Stimulated activated naive CD8-positive, alpha-beta T cell treated with anti-CD3 and anti-CD28 coated beads, Interleukin-15, amount 100 ng/mL, for 72 hours (primary cell): Measurements from ENCODE around the gene RHOBTB1.
"Not testable (repeated sequence)": the region's sequence is repeated elsewhere in the genome, so short reads cannot be mapped to it uniquely, and the experiment has no call there.

Experiments
- ATAC-seq: fragments of 150-1000 bp; cut with Tn5 transposase; 2 replicates; pipeline ENCODE4 v1.10.0; 2021; ENCODE audit warnings: mild to moderate bottlenecking, moderate library complexity
- DNase-seq, 2 donors: peaks; one replicate each; pipeline ENCODE4 v3.0.0; 2021 to 2022
- H3K27ac Mint-ChIP-seq, 2 donors: one replicate each; pipeline ENCODE4 v1.8.0; 2022; ENCODE audit warnings: mild to moderate bottlenecking in 2 of 2, mixed read lengths in 2 of 2, moderate library complexity in 2 of 2
- H3K27me3 Mint-ChIP-seq: one replicate; pipeline ENCODE4 v1.8.0; 2022; ENCODE audit warnings: mixed read lengths
- H3K4me1 Mint-ChIP-seq: one replicate; pipeline ENCODE4 v1.8.0; 2022; ENCODE audit warnings: mild to moderate bottlenecking, mixed read lengths
- H3K4me3 Mint-ChIP-seq, 2 donors: one replicate each; pipeline ENCODE4 v1.8.0; 2022; ENCODE audit warnings: mild to moderate bottlenecking in 2 of 2, mixed read lengths in 2 of 2, moderate library complexity in 1 of 2
- H3K9me3 Mint-ChIP-seq, 2 donors: one replicate each; pipeline ENCODE4 v1.8.0; 2022; ENCODE audit warnings: mixed read lengths in 2 of 2

RHOBTB1 gene

DNA sequence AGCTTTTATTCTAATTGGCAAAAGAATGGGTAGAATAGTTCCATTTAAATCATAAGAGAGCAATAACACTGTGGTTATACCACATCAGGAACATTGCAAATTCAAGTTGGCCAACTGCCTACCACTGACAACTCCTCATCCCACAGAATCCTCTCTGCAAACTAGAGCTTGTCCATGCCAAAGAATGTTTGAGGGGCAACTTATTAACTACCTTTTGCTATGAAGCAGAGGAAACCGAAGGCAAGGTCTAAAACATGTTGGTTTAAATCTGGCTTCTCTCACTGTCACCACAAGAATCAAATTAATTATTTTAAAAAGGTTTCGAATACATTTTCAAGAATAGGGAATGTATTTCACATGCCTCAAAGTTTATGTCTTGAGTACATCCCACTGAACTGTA is 36.0 kb downstream of the RHOBTB1 start:
- DNase-seq (no peak), ATAC-seq (no peak)
- Mint-ChIP-seq H3K4me1 (peaks cover 10% of the 10 kb centered on the region), H3K27me3 (peaks cover 13% of the 10 kb centered on the region), H3K4me3 (no peak overlapping the region), H3K27ac (no peak overlapping the region), H3K9me3 (peaks cover 4 to 19% of the 10 kb centered on the region in 2 donors)

DNA sequence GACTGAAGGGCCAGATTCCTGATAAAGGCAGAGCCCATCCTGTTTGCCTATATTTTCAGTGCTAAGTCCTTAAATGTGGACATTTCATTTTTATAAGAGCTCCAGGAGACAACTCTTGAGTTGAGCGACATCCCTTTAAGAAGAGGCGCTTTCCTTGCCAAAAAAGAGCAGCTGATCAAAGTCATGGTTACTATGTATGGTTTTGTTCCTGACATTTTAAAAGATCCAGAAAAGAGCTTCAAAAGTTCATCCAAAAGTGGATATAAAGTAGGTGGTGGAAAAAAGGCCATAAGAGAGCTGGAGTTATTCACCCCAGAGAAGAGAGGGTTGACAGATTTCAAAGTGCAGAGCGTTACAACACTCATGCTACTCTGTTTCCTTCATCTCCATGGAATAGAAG is 36.7 kb downstream of the RHOBTB1 start:
- peaks cover 13% of the 10 kb centered on the region for H3K27me3 Mint-ChIP-seq
- peaks cover 10% of the 10 kb centered on the region for H3K4me1 Mint-ChIP-seq
- no peak overlapping the region for H3K4me3 Mint-ChIP-seq
- H3K9me3 Mint-ChIP-seq = peaks cover 4 to 19% of the 10 kb centered on the region in 2 donors
- DNase-seq (no peak), ATAC-seq (no peak)
- no peak overlapping the region for H3K27ac Mint-ChIP-seq

DNA sequence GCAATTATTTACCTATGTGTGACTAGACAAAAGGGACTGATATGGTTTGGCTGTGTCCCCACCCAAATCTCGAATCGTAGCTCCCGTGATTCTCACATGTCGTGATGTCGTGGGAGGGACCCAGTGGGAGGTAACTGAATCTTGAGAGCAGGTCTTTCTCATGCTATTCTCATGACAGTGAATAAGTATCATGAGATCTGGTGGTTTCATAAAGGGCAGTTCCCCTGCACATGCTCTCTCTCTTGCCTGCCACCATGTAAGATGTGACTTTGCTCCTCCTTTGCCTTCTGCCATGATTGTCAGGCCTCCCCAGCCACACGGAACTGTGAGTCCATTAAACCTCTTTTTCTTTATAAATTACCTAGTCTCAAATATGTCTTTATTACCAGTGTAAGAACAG is 37.2 kb downstream of the RHOBTB1 start:
- not testable (repeated sequence) for H3K4me1 Mint-ChIP-seq, H3K27ac Mint-ChIP-seq, H3K4me3 Mint-ChIP-seq, ATAC-seq, DNase-seq
- Mint-ChIP-seq H3K9me3 (peaks cover 4 to 19% of the 10 kb centered on the region in 2 donors), H3K27me3 (peaks cover 13% of the 10 kb centered on the region)

DNA sequence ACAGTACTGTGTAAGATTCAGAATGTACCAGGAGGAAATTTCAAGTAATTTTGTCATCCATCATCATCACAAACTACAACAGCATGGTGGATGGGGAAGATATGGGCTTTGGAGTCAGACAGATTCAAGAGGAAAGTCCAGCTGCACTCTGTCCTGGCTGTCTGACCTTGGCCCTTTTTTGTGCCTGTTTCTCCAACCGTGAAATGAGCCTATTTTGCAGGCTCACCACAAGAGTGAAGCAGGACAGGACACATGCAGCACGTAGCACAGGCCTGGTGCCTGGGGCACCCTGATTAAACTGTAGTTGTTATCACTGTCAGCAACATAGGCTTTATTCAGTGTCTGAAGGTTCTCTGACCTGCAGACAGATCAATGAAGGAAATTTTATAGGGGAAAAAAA is 37.6 kb downstream of the RHOBTB1 start:
- DNase-seq (no peak), ATAC-seq (no peak)
- Mint-ChIP-seq H3K4me3 (no peak overlapping the region), H3K4me1 (peaks cover 10% of the 10 kb centered on the region), H3K9me3 (peaks cover 4 to 19% of the 10 kb centered on the region in 2 donors), H3K27me3 (peaks cover 11% of the 10 kb centered on the region), H3K27ac (no peak overlapping the region)

DNA sequence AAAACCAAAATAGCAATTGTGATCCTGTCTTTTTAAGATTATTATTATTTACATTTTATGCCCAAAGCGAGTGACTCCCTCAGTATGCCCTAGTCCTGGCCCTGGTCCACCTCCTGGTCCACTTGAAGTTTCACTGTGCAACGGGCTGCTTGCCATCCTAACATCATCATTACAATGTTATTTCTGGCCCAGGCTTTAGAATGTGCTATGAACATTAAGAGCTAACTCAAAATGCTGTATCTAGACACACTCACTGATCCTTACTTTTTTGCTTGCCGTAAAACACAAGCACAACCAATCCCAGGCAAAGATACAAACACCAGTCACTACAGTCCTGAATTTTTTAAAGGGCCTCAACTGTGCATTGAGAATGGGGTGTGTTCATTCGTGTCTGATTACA is 38.4 kb downstream of the RHOBTB1 start:
- ATAC-seq (no peak), DNase-seq (no peak)
- peaks cover 2% of the 10 kb centered on the region for H3K4me1 Mint-ChIP-seq
- H3K27ac Mint-ChIP-seq = no peak overlapping the region
- peaks cover 4 to 19% of the 10 kb centered on the region in 2 donors for H3K9me3 Mint-ChIP-seq
- H3K27me3 Mint-ChIP-seq = peaks cover 2% of the 10 kb centered on the region
- H3K4me3 Mint-ChIP-seq = no peak overlapping the region

DNA sequence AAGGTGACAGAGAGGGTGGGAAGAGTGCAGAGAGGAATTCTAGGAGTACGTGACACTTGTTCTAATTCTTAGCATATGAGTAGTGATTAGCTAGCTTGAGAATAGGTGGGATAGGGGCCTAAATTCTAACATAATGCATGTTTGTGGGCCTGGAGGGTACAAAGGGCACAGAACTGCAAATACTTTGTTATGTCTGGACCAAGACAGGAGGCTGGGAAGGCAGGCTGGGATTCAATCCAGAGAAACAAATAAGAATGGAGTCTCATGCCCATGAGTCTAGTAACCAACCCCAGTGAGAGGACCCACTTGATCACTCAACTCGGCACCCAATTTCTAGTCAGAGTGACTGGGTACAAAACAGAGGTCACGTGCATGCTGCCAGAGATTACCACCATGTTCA is 40.9 kb downstream of the RHOBTB1 start:
- Mint-ChIP-seq H3K9me3 (peaks cover 4 to 19% of the 10 kb centered on the region in 2 donors), H3K27me3 (no peaks in the 10 kb centered on the region), H3K4me1 (no peaks in the 10 kb centered on the region), H3K4me3 (no peak overlapping the region), H3K27ac (no peak overlapping the region)
- ATAC-seq (no peak), DNase-seq (no peak)

DNA sequence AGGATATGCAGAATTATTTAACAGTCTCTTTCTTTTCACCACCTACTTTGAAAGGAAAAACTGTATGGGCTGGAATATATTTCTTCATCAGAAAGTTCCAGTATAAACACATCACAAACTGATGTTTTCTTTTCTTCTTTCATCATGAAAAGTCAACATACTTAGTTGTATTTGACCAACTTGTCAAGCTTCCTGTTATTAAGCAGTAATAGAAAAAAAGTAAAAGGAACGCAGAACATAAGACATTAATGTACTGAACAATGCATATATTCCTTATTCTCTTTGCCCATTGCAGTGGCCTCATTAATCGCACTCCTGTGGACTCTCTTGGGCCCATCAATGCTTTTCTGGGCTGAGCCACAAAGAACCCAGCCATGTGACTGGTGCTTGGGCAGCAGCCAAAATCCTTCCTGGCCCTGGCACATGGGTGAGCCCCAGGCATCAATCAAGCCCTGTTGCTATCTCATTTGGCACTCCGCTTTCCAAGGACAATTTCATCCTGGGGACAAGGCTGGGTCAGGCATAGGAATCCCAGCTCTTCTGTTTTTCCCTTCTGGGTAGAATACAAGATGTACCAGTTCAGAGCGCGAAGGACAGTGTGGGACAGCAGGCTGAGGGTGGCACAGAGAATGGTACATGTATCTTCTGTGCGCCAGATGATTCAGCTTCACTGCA is 42.3 kb downstream of the RHOBTB1 start:
- no peak for ATAC-seq
- Mint-ChIP-seq H3K9me3 (peaks cover 0 to 9% of the 10 kb centered on the region in 2 donors), H3K4me3 (no peak overlapping the region), H3K27ac (no peak overlapping the region), H3K27me3 (no peaks in the 10 kb centered on the region), H3K4me1 (no peaks in the 10 kb centered on the region)
- no peak for DNase-seq

DNA sequence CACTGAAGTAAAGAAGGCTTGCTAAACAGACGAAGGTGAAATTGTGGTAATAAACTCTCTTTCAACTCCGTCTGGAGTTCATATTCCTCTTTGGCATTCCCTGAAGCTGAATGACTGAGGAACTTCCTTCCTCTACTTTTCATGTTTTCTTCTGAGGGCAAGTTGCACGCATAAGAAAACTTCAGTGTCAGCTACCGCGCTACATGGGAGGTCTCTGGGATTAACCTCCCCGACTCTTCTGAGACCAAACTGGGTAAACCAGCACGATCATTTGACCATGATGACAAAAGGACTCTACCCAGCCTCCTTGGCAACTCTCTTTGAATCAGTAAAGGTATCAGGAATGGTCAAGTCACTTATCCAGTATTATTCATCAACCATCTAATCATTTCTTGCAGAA is 44.7 kb downstream of the RHOBTB1 start:
- Mint-ChIP-seq H3K27ac (no peak overlapping the region), H3K4me3 (no peak overlapping the region), H3K4me1 (no peaks in the 10 kb centered on the region), H3K27me3 (no peaks in the 10 kb centered on the region), H3K9me3 (no peaks in the 10 kb centered on the region)
- no peak for DNase-seq
- ATAC-seq = no peak

DNA sequence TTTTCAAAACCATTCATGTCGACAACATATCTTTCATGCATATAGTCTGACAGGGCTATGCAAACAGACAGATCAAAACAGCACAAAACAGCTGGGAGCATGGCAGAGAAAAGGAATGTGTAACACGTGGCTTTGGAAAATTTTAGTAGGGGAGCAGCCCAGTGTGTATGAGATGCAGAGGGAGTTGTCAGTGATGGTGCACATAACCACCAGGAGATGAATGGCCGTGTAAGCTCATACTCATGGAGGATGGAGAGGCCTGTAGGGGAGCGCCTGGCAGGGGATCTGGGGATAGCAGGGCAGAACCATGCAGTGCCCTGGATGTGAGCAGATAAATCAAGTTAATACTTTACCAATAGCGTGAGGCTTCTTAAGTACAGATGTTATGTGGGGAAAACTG is 45.7 kb downstream of the RHOBTB1 start:
- H3K4me3 Mint-ChIP-seq = no peak overlapping the region
- no peak for ATAC-seq

DNA sequence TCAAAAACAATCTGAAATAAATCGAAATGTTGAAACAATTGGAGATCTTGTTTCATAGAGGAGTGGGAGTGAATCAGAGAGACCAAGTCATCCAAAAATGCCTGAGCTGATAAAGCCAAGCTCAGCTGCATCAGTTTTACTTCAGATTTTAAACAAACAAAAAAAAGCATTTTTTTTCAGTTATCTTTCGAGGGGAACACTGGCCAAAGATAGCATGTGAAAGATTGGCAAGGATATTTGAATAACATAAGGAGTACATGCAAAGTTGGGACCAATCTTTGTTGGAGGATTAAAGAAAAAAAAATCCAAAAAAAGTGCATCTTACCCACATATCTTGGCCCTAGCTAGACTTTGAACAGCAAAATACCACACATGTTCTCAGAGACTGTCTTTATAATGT is 47.2 kb downstream of the RHOBTB1 start:
- no peak for ATAC-seq
- no peaks in the 10 kb centered on the region for H3K9me3 Mint-ChIP-seq
- H3K27ac Mint-ChIP-seq = no peak overlapping the region
- no peaks in the 10 kb centered on the region for H3K4me1 Mint-ChIP-seq
- H3K4me3 Mint-ChIP-seq = no peak overlapping the region
- peaks cover 10% of the 10 kb centered on the region for H3K27me3 Mint-ChIP-seq
- no peak for DNase-seq

More for the DNA sequence above, 45.7 kb downstream of the RHOBTB1 start:
- no peaks in the 10 kb centered on the region for H3K9me3 Mint-ChIP-seq
- no peaks in the 10 kb centered on the region for H3K4me1 Mint-ChIP-seq
- no peak for DNase-seq
- peaks cover 4% of the 10 kb centered on the region for H3K27me3 Mint-ChIP-seq
- no peak overlapping the region for H3K27ac Mint-ChIP-seq

DNA sequence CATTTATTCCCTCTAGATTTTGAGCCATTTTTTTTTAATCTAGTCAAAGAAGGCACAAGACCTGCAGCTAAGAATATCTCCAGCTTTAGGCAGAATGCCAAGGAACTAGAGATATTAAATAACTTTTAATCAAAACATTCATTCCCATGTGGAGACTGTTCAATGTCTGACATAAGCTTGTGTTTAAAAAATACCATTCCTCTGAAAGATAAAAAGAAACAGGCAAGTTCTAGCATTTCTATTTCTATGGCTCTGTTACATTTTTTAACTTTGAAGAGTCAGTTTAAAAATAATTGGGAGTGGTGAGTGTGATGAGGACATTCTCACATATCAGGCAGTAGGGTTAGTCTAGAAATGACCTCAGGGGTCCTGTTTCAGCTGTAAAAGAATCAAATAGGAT is 48.0 kb downstream of the RHOBTB1 start:
- no peak for ATAC-seq
- DNase-seq = no peak
- H3K4me1 Mint-ChIP-seq = no peaks in the 10 kb centered on the region
- H3K4me3 Mint-ChIP-seq = no peak overlapping the region
- no peak overlapping the region for H3K27ac Mint-ChIP-seq
- H3K9me3 Mint-ChIP-seq = no peaks in the 10 kb centered on the region
- H3K27me3 Mint-ChIP-seq = peaks cover 10% of the 10 kb centered on the region

DNA sequence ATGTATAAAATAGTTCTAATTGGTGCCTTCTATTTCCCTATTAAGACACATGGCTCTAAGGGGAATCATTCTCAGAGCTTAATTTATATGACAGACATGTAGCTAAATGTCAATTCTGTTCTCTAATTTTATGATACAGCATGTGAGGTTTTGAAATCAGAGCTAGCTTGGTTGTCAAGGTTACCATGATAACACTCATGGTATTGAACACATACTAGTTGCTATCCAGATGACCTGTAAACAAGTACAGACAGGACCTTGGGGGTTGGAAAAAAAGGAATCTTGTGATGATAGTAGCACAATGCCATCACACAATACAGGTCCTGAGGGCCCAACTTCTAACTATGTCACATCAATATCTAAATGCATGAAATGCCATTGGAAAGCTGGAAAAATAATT is 49.2 kb downstream of the RHOBTB1 start:
- H3K9me3 Mint-ChIP-seq = no peaks in the 10 kb centered on the region
- ATAC-seq = no peak

DNA sequence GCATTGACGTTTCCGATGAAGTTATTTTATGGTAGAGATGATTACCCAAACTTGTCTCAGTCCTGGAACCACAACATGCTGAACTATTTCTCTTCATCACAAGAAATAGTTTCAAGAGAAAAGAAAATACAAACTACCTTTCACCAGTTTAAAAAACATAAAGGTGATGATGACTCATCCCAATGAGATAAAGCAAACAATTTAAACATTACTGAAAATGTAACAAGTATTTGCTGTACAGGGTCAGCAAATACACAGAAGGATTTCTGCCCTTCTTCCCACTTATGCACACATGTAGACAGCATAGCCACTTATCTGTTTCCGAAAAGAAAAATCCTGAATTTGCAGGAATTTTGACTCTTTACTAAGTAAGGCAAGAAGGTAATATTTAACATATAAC is 50.8 kb downstream of the RHOBTB1 start:
- Mint-ChIP-seq H3K4me3 (no peak overlapping the region), H3K4me1 (no peaks in the 10 kb centered on the region), H3K27ac (no peak overlapping the region), H3K27me3 (peaks cover 10% of the 10 kb centered on the region), H3K9me3 (no peaks in the 10 kb centered on the region)
- ATAC-seq (no peak), DNase-seq (no peak)

More for the DNA sequence above, 49.2 kb downstream of the RHOBTB1 start:
- no peak for DNase-seq
- no peak overlapping the region for H3K4me3 Mint-ChIP-seq
- H3K4me1 Mint-ChIP-seq = no peaks in the 10 kb centered on the region
- H3K27ac Mint-ChIP-seq = peak overlapping the region in 1 of 2 donors; percentile 42
- peaks cover 10% of the 10 kb centered on the region for H3K27me3 Mint-ChIP-seq

DNA sequence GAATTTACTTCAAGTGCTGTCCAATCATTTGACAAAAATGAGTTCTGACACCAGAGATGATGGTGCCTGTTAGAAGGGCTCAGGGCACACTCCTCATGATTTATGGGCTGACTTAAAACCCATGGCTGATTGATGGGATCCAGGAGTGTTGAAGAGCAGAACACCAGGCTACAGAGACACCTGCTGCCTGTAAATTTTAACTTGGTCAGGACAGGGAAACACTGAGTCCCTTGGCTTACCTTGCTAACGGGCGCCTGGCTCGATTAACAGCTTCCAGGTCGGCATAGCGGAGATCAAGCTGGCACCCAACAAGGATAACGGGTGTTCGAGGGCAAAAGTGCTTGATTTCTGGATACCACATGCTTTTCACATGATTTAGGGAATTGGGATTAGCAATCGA is 51.4 kb downstream of the RHOBTB1 start:
- no peaks in the 10 kb centered on the region for H3K4me1 Mint-ChIP-seq
- no peaks in the 10 kb centered on the region for H3K9me3 Mint-ChIP-seq
- ATAC-seq = no peak
- no peak overlapping the region for H3K27ac Mint-ChIP-seq
- DNase-seq = no peak
- H3K4me3 Mint-ChIP-seq = no peak overlapping the region
- H3K27me3 Mint-ChIP-seq = peaks cover 10% of the 10 kb centered on the region

DNA sequence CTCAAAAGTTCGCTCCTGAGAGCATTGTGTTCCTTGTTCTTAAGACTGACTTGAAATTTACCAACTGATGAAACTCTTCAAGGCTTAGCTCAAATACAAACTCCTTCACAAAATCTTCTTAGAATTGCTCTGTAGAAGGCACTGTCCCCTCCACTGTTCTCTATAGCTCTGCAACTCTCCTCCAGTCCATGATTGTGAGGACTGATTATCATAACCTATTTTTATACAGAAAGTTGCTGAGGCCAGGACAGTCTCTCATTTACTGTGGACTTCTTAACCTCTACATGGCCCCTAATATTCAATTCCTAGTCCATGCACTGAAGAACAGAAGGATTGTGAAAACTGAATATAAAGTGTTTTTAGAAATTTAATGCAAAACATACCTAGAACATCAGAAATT is 53.2 kb downstream of the RHOBTB1 start:
- Mint-ChIP-seq H3K4me3 (no peak overlapping the region), H3K9me3 (no peaks in the 10 kb centered on the region), H3K27ac (no peak overlapping the region), H3K27me3 (peaks cover 10% of the 10 kb centered on the region), H3K4me1 (no peaks in the 10 kb centered on the region)
- no peak for DNase-seq
- ATAC-seq = no peak

DNA sequence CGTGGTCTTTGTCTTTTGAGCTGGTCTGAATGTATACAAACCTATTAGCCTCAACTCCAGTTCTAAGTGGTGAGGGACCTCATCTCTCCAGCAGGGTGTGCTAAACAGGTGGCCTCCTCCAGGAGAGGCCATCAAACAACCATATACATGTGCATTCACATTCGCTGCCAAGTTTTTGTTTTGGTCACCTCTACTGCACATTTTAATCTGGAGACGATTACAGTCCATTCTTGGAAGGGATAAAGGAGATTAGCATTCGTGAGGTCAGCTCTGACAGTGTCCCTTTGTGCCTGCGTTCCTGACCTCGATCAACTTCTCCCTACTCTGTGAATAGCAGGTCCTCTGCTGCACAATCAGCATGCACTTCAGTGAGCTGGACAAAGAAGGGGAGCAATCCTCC is 60.8 kb downstream of the RHOBTB1 start:
- Mint-ChIP-seq H3K4me1 (no peaks in the 10 kb centered on the region), H3K9me3 (no peaks in the 10 kb centered on the region), H3K27me3 (no peaks in the 10 kb centered on the region), H3K4me3 (no peak overlapping the region), H3K27ac (no peak overlapping the region)
- DNase-seq (no peak), ATAC-seq (peak; percentile 55)

DNA sequence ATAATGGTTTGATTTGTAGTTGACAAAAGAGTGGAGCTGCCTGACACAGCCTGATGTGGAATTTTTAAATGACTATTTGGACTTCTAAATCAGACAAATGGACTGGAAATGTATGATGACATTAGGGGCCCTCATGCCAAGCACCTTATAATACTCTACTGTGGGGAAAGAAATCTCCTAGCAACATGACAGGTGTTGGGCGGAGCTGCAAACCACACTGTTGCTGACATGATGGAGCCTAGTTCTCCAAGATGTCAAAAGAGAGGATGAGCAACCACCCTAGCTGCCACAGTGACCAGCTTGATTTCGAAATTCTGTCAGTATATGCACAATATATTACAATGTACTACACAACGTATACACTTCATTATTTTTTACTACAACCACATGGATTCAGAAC is 65.8 kb downstream of the RHOBTB1 start:
- Mint-ChIP-seq H3K27ac (no peak overlapping the region), H3K27me3 (no peaks in the 10 kb centered on the region), H3K4me3 (no peak overlapping the region), H3K4me1 (no peaks in the 10 kb centered on the region), H3K9me3 (no peaks in the 10 kb centered on the region)
- DNase-seq = no peak
- no peak for ATAC-seq
